ENCODE measurements around the gene ALDH4A1. TPM values are rescaled to one million over a fixed set of nuclear protein-coding genes. Genes with fewer than 3 reads are reported as not detected.

The ALDH4A1 gene
- total and polyA plus RNA-seq, 10 of the 15 experiments (the other 5 are each of a cell fraction or from before 2014, with no cell fraction given): 0.06 to 25.5 (median 13.0) TPM

GRCh38 chr1:18882486-18882885 lies 19.9 kb downstream of the ALDH4A1 start:
- no peak for FAIRE-seq
- ATAC-seq: no peak
- Histone ChIP-seq H3K9ac (ENCODE audit: control insufficient read depth, insufficient read depth, low read length) (no peak overlapping the region), H3K4me3 (no peak overlapping the region), H3K9me3 (replicated peaks; ENCODE audit: control insufficient read depth, insufficient read depth, low read length) (no peaks in the 10 kb centered on the region), H3K27me3 (replicated peaks in 1 of 2; ENCODE audit: control insufficient read depth in 2 of 2, insufficient read depth in 2 of 2, low read length in 1 of 2) (no peaks in the 10 kb centered on the region), H4K20me1 (ENCODE audit: control insufficient read depth, insufficient read depth) (no peaks in the 10 kb centered on the region), H3K27ac (ENCODE audit: control insufficient read depth, insufficient read depth) (no peak overlapping the region), H3K4me1 (ENCODE audit: control insufficient read depth, insufficient read depth, low read length) (no peaks in the 10 kb centered on the region), H3K36me3 (ENCODE audit: control insufficient read depth in 2 of 2, insufficient read depth in 2 of 2, low read length in 1 of 2) (peaks cover 0 to 2% of the 10 kb centered on the region in 2 experiments; a peak in 2 of 4 replicates), H3K4me2 (ENCODE audit: control insufficient read depth, insufficient read depth) (no peak overlapping the region), H3K79me2 (ENCODE audit: control insufficient read depth, insufficient read depth, low read length) (no peaks in the 10 kb centered on the region), H2AFZ (ENCODE audit: control insufficient read depth, low read depth, low read length) (no peak overlapping the region)
- no TSS peak for BruUV-seq (replicated peaks)
- ChIA-PET RAD21 (ENCODE audit: unreplicated experiment) (no interaction called here), SMC1A (ENCODE audit: uncharacterized antibody, unreplicated experiment) (no interaction called here), POLR2A (no interaction called here), CTCF (interaction anchor here (3.4 kb wide), 1 partner anchor 205 kb away, joined by 13 read pairs; no protein-coding TSS in a partner anchor)
- WGBS (ENCODE audit: insufficient coverage, insufficient replicate concordance, low lambda C conversion rate, missing lambda C conversion rate): 68% methylated on average over 8 of the region's 8 CpGs
- DNase-seq (ENCODE audit: low read depth, low spot score): no peak
- TF ChIP-seq EP300 (IDR thresholded peaks at IDR 0.05; ENCODE audit: borderline replicate concordance in 1 of 2, control insufficient read depth in 1 of 2, low read depth in 2 of 2, low read length in 2 of 2): no peak
- TF ChIP-seq SUPT20H (IDR thresholded peaks at IDR 0.05; ENCODE audit: borderline replicate concordance, control insufficient read depth, low read depth, low read length): no peak
- no peak for TF ChIP-seq LARP7 (IDR thresholded peaks at IDR 0.05)
- no peak for TF ChIP-seq NR2C1 (IDR thresholded peaks at IDR 0.05)
- TF ChIP-seq RUNX3 (IDR thresholded peaks at IDR 0.05; ENCODE audit: low read length): no peak
- TF ChIP-seq CREM (IDR thresholded peaks at IDR 0.05; ENCODE audit: low read depth): no peak
- TF ChIP-seq, protein P1, sequence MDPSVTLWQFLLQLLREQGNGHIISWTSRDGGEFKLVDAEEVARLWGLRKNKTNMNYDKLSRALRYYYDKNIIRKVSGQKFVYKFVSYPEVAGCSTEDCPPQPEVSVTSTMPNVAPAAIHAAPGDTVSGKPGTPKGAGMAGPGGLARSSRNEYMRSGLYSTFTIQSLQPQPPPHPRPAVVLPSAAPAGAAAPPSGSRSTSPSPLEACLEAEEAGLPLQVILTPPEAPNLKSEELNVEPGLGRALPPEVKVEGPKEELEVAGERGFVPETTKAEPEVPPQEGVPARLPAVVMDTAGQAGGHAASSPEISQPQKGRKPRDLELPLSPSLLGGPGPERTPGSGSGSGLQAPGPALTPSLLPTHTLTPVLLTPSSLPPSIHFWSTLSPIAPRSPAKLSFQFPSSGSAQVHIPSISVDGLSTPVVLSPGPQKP (IDR thresholded peaks at IDR 0.05; ENCODE audit: low read depth, low read length): no peak
- TF ChIP-seq, protein P2, sequence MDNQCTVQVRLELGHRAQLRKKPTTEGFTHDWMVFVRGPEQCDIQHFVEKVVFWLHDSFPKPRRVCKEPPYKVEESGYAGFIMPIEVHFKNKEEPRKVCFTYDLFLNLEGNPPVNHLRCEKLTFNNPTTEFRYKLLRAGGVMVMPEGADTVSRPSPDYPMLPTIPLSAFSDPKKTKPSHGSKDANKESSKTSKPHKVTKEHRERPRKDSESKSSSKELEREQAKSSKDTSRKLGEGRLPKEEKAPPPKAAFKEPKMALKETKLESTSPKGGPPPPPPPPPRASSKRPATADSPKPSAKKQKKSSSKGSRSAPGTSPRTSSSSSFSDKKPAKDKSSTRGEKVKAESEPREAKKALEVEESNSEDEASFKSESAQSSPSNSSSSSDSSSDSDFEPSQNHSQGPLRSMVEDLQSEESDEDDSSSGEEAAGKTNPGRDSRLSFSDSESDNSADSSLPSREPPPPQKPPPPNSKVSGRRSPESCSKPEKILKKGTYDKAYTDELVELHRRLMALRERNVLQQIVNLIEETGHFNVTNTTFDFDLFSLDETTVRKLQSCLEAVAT (IDR thresholded peaks at IDR 0.05): no peak
- TF ChIP-seq CEBPB (IDR thresholded peaks at IDR 0.05; ENCODE audit: borderline replicate concordance in 1 of 2, low read depth in 2 of 2, low read length in 2 of 2): no peak
- no peak for TF ChIP-seq NBN (IDR thresholded peaks at IDR 0.05)
- no peak for TF ChIP-seq HDAC6 (IDR thresholded peaks at IDR 0.05; ENCODE audit: unreplicated experiment)
- no peak for TF ChIP-seq TCF7 (IDR thresholded peaks at IDR 0.05; ENCODE audit: borderline replicate concordance)
- no peak for TF ChIP-seq SKIL (IDR thresholded peaks at IDR 0.05; ENCODE audit: low read depth, poor library complexity, severe bottlenecking)
- no peak for TF ChIP-seq REST (IDR thresholded peaks at IDR 0.05; ENCODE audit: low read depth, low read length)
- TF ChIP-seq NFXL1 (IDR thresholded peaks at IDR 0.05; ENCODE audit: borderline replicate concordance): no peak
- no peak for TF ChIP-seq ESRRA (IDR thresholded peaks at IDR 0.05; ENCODE audit: low read length)
- TF ChIP-seq TCF12 (IDR thresholded peaks at IDR 0.05; ENCODE audit: low read depth, low read length): no peak
- no peak for TF ChIP-seq BACH1 (IDR thresholded peaks at IDR 0.05; ENCODE audit: borderline replicate concordance)
- intact Hi-C loops (cut with micrococcal nuclease; ENCODE audit: unreplicated experiment) (no loop called here), in situ Hi-C loops (cut with MboI) (no loop called here)
